ENCODE measurements around the gene PRPF18.

The PRPF18 gene

GRCh38 chr10:13604357-13605040 lies 17.7 kb downstream of the PRPF18 start:
- DNase-seq (ENCODE audit: low read depth in 2 of 2) = no peak

- no peak for DNase-seq (ENCODE audit: low read depth in 2 of 2)
Observed at GRCh38 chr10:13608246-13608853, 21.6 kb downstream of the PRPF18 start.

- no peak for DNase-seq (ENCODE audit: low read depth in 2 of 2)
Observed at GRCh38 chr10:13612654-13613373, 26.0 kb downstream of the PRPF18 start.

DNA sequence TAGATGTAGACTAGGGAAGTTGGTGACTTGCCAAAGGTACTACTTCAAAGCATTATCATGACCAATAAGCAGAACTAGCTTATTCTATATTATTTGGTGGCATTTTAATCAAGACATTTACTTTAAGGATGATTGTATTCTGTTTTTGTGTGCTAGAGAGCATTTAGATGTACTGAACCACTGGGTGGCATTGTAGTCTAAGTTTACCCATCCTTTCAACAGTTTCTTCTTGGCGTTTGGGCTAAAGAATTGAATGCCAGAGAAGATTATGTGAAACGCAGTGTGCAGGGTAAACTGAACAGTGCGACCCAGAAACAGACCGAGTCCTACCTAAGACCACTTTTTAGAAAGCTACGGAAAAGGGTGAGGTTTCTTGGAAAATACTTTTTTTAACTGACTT lies 26.8 kb downstream of the PRPF18 start:
- no peak for DNase-seq (ENCODE audit: low read depth in 2 of 2)

- no peak for DNase-seq (ENCODE audit: low read depth in 2 of 2)
Observed at GRCh38 chr10:13614530-13615332, 28.0 kb downstream of the PRPF18 start.

DNA sequence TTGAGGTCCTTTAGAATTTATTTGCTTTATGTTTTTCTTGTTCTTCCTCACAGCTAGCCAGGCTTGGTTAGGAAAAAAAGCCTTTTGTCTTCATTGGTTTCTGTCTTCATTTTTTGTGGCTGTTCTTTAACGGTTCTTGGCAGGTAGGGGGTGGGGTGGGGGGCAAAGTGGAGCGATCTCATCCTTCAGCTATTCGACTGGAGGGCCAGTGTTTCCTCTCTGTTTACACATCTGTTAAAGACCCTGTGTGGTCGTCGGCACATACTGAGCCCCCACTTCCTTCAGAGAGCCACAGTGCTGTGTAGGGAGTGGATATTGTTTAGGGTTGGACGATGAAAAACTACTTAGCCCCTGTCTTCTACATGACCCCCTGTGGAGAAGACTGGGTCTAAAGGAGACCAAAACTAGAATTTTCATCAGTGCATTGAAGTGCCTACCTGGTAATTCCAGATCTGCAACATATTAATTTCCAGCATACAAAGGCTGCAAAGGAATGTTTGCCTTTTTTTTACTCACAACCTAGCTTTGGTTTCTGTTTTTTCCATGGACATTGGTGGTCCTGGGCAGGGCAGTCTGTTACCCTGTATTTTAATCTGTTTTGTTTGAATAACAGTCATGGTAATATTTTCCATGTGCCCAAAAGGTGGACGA lies 29.0 kb downstream of the PRPF18 start:
- DNase-seq (ENCODE audit: low read depth in 2 of 2) = no peak

DNA sequence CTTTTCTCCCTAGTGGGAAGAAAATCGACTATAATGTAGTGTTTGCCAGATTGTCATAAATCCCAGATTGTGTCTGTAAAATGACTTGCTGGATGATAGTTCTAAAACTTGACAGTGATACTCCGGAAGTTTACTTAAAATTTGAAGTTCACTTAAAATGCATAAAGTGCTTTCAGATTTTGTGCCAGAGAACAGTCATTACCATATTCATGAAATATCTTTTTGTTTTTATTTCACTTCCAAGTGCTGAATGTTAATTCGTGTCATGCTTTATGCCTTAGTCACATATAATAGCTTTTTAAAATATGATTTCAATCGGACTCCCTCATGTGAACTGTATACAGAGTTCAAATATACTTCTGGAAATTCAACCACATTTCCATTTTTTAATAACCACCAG lies 30.4 kb downstream of the PRPF18 start:
- DNase-seq (ENCODE audit: low read depth in 2 of 2) = no peak

GRCh38 chr10:13621931-13622330 lies 35.2 kb downstream of the PRPF18 start:
- no peak for DNase-seq (ENCODE audit: low read depth in 2 of 2)

- no peak for DNase-seq (ENCODE audit: low read depth in 2 of 2)
Observed at GRCh38 chr10:13624630-13625029, 37.9 kb downstream of the PRPF18 start.

GRCh38 chr10:13627459-13628310 lies 40.9 kb downstream of the PRPF18 start:
- DNase-seq (ENCODE audit: low read depth in 2 of 2) = no peak

DNA sequence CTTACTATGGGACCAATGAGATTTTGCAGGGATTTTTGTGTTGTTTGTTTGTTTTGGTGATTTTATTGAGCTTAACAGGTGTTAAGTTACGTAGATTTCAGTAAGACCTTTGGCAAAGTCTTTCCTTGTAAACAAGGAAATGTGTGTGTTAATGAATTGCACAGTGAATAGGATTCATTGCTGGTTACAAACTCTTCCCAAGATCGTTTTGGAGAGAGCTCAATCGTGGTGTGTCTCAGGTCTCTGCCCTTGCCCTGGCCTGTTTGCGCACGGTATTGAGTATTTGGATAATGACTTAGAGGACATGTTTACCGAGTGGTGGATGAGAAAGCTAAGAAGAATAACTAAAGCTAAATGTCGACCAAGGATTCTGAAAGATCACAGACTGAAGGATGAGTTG lies 41.9 kb downstream of the PRPF18 start:
- no peak for DNase-seq (ENCODE audit: low read depth in 2 of 2)

DNA sequence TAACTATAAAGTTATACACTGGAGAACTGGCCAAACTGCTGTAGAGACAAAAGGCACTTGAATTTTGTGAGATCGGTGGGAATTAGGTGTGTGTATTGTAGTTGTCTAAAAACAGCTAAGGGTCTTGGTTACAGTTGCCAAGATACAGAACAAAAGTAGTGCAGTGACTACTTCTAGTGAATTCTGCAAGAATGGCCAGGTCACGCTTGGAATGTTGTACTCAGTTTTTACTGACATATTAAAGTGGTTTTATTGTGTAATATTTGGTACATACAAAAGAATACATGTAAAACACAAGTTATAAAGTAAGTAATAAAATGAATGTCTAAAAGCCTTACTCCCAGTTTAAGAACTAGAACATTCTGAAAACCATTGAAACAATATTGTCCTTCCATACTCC lies 42.4 kb downstream of the PRPF18 start:
- no peak for DNase-seq (ENCODE audit: low read depth in 2 of 2)

- no peak for DNase-seq (ENCODE audit: low read depth in 2 of 2)
Observed at GRCh38 chr10:13630231-13630630, 43.5 kb downstream of the PRPF18 start.

- DNase-seq (ENCODE audit: low read depth in 2 of 2) = no peak
Observed at GRCh38 chr10:13631594-13631993, 44.8 kb downstream of the PRPF18 start.

DNA sequence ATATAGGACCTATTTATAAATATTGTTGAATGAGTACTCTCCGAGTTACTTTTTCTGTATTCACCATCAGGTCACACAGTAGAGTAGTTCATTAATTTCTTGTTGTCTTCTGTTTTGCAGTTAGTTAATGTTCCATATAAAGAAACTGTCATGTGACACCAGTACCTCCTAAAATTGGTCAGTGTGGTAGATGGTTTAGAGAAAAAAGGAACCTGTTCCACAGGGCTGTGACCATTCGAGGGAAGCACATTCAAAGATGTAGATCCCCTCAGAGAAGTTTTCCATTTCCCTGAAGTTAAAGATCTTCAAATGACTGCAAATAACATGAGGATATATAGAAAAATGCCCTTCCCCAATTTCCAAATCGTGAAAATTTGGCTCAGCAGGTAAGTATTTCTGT lies 45.7 kb downstream of the PRPF18 start:
- no peak for DNase-seq (ENCODE audit: low read depth in 2 of 2)

GRCh38 chr10:13632884-13633440 lies 46.2 kb downstream of the PRPF18 start:
- no peak for DNase-seq (ENCODE audit: low read depth in 2 of 2)

DNA sequence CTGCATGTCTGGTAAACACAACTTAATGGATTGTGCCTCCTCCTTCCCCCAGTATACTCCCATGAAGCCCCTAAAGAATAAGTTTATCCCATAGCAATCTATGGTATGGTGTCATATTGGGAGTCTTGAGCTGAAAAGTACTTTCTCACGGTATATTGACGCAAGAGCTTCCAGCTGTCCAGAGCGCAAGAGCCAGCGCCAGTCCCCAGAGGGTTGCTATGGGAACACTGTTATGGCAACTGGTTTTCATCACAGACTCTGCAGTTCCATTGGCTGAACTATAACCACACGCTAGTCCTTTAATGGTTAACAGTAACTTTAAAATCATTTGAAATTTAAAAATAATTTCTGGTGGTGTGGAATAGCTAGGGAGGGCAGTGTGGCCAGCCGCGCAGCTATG lies 46.9 kb downstream of the PRPF18 start:
- no peak for DNase-seq (ENCODE audit: low read depth in 2 of 2)

GRCh38 chr10:13634207-13634606 lies 47.4 kb downstream of the PRPF18 start:
- no peak for DNase-seq (ENCODE audit: low read depth in 2 of 2)

- no peak for DNase-seq (ENCODE audit: low read depth in 2 of 2)
Observed at GRCh38 chr10:13636776-13637175, 50.0 kb downstream of the PRPF18 start.

GRCh38 chr10:13637303-13637856 lies 50.6 kb downstream of the PRPF18 start:
- DNase-seq (ENCODE audit: low read depth in 2 of 2) = no peak
